Skeletal muscle tissue (tissue), 4 donors: ENCODE measurements around the gene INPP1. TPM values are rescaled to one million over a fixed set of nuclear protein-coding genes. Genes with fewer than 3 reads are reported as not detected.

Experiments
- H3K27ac ChIP-seq: one replicate; pipeline ENCODE4 v1.7.0; 2013; ENCODE audit warnings: mild to moderate bottlenecking, low read depth, low read length, inconsistent platforms
- H3K27me3 ChIP-seq, 3 donors: one replicate each; pipeline ENCODE4 v1.7.0; 2013; ENCODE audit warnings: low read length in 3 of 3; ENCODE audit not compliant: control insufficient read depth in 3 of 3, insufficient read depth in 3 of 3
- H3K36me3 ChIP-seq, 3 donors: one replicate each; pipeline ENCODE4 v1.7.0; 2013; ENCODE audit warnings: low read length in 3 of 3; ENCODE audit not compliant: control insufficient read depth in 3 of 3, insufficient read depth in 3 of 3
- H3K4me1 ChIP-seq, 3 donors: one replicate each; pipeline ENCODE4 v1.7.0; 2013; ENCODE audit warnings: low read length in 3 of 3, mild to moderate bottlenecking in 3 of 3; ENCODE audit not compliant: control insufficient read depth in 3 of 3, insufficient read depth in 3 of 3
- H3K4me3 ChIP-seq, 3 donors: one replicate each; pipeline ENCODE4 v1.7.0; 2013; ENCODE audit warnings: low read length in 3 of 3
- H3K9ac ChIP-seq, 3 donors: one replicate each; pipeline ENCODE4 v1.7.0; 2013; ENCODE audit warnings: low read length in 3 of 3, mild to moderate bottlenecking in 3 of 3, moderate library complexity in 2 of 3, low read depth in 1 of 3
- H3K9me3 ChIP-seq, 3 donors: one replicate each; pipeline ENCODE4 v1.7.0; 2013; ENCODE audit warnings: low read length in 3 of 3; ENCODE audit not compliant: control insufficient read depth in 3 of 3
- total RNA-seq: library from RNA; depleted of rRNA; stranded (reverse); fragments of >200 nt; gene quantifications from one replicate; pipeline ENCODE4 v1.2.3, GENCODE V29; 2014
- donor health status: Osteomylitis.

INPP1 gene
- total RNA-seq, 1 donor from 2014 or later: 8.4 TPM

GRCh38 chr2:190405995-190406394 is 62.6 kb downstream of the INPP1 start:
- no peaks in the 10 kb centered on the region for H3K36me3 ChIP-seq
- no peak overlapping the region for H3K27ac ChIP-seq
- H3K4me3 ChIP-seq: no peak overlapping the region

GRCh38 chr2:190406805-190407204 is 63.4 kb downstream of the INPP1 start:
- no peak overlapping the region for H3K27ac ChIP-seq
- peaks cover 8 to 12% (median 10%) of the 10 kb centered on the region in 3 donors for H3K4me1 ChIP-seq
- no peak overlapping the region for H3K9ac ChIP-seq
- no peaks in the 10 kb centered on the region for H3K27me3 ChIP-seq
- H3K36me3 ChIP-seq: no peaks in the 10 kb centered on the region
- no peak overlapping the region for H3K4me3 ChIP-seq
- no peaks in the 10 kb centered on the region for H3K9me3 ChIP-seq

More at GRCh38 chr2:190405995-190406394, 62.6 kb downstream of the INPP1 start:
- Histone ChIP-seq H3K4me1 (peaks cover 8 to 12% (median 10%) of the 10 kb centered on the region in 3 donors), H3K27me3 (no peaks in the 10 kb centered on the region), H3K9ac (no peak overlapping the region), H3K9me3 (no peaks in the 10 kb centered on the region)

GRCh38 chr2:190407246-190407661 is 63.9 kb downstream of the INPP1 start:
- Histone ChIP-seq H3K9me3 (no peaks in the 10 kb centered on the region), H3K4me3 (peak overlapping the region; percentile 59 to 69 (median 67))

GRCh38 chr2:190407662-190408537 is 64.5 kb downstream of the INPP1 start, which contains the start of gene MFSD6:
Gene MFSD6 (plus strand): TSS chr2:190408355. CDS start chr2:190436030, 27,675 bp downstream.
- Histone ChIP-seq H3K4me1 (peaks cover 8 to 12% (median 10%) of the 10 kb centered on the region in 3 donors), H3K9ac (peak within 1 kb of the TSS; percentile 73 to 75 (median 74)), H3K27ac (no peak within 1 kb of the TSS), H3K27me3 (no peaks in the 10 kb centered on the region), H3K9me3 (no peaks in the 10 kb centered on the region), H3K36me3 (no peaks in the 10 kb centered on the region), H3K4me3 (peak within 1 kb of the TSS; percentile 67 to 76 (median 69))

More at GRCh38 chr2:190407246-190407661, 63.9 kb downstream of the INPP1 start:
- Histone ChIP-seq H3K4me1 (peaks cover 8 to 12% (median 10%) of the 10 kb centered on the region in 3 donors), H3K9ac (peak overlapping the region in 2 of 3 donors; percentile 16 to 48), H3K27ac (no peak overlapping the region), H3K27me3 (no peaks in the 10 kb centered on the region), H3K36me3 (no peaks in the 10 kb centered on the region)

GRCh38 chr2:190408538-190409271 is 65.3 kb downstream of the INPP1 start:
- Histone ChIP-seq H3K4me1 (peaks cover 8 to 12% (median 10%) of the 10 kb centered on the region in 3 donors), H3K9ac (peak overlapping the region; percentile 73 to 75 (median 74)), H3K27ac (no peak overlapping the region)

GRCh38 chr2:190409616-190410015 is 66.2 kb downstream of the INPP1 start:
- no peak overlapping the region for H3K9ac ChIP-seq
- H3K27ac ChIP-seq: no peak overlapping the region
- H3K4me3 ChIP-seq: peak overlapping the region in 1 of 3 donors; percentile 76
- H3K9me3 ChIP-seq: no peaks in the 10 kb centered on the region
- H3K36me3 ChIP-seq: no peaks in the 10 kb centered on the region
- peaks cover 8 to 12% (median 10%) of the 10 kb centered on the region in 3 donors for H3K4me1 ChIP-seq
- no peaks in the 10 kb centered on the region for H3K27me3 ChIP-seq

More at GRCh38 chr2:190408538-190409271, 65.3 kb downstream of the INPP1 start:
- no peaks in the 10 kb centered on the region for H3K27me3 ChIP-seq
- H3K9me3 ChIP-seq: no peaks in the 10 kb centered on the region
- H3K36me3 ChIP-seq: no peaks in the 10 kb centered on the region
- H3K4me3 ChIP-seq: peak overlapping the region; percentile 67 to 76 (median 69)

GRCh38 chr2:190410166-190410565 is 66.8 kb downstream of the INPP1 start:
- H3K27me3 ChIP-seq: no peaks in the 10 kb centered on the region
- H3K36me3 ChIP-seq: no peaks in the 10 kb centered on the region
- no peaks in the 10 kb centered on the region for H3K9me3 ChIP-seq
- no peak overlapping the region for H3K4me3 ChIP-seq
- peaks cover 8 to 12% (median 10%) of the 10 kb centered on the region in 3 donors for H3K4me1 ChIP-seq
- H3K27ac ChIP-seq: no peak overlapping the region
- H3K9ac ChIP-seq: no peak overlapping the region

GRCh38 chr2:190412966-190413365 is 69.6 kb downstream of the INPP1 start:
- Histone ChIP-seq H3K9me3 (no peaks in the 10 kb centered on the region), H3K36me3 (no peaks in the 10 kb centered on the region), H3K27ac (no peak overlapping the region), H3K9ac (no peak overlapping the region), H3K4me1 (peaks cover 4 to 9% (median 4%) of the 10 kb centered on the region in 3 donors), H3K27me3 (no peaks in the 10 kb centered on the region), H3K4me3 (no peak overlapping the region)

- Histone ChIP-seq H3K4me1 (peaks cover 4 to 9% (median 4%) of the 10 kb centered on the region in 3 donors), H3K9ac (no peak overlapping the region), H3K36me3 (no peaks in the 10 kb centered on the region), H3K27me3 (no peaks in the 10 kb centered on the region), H3K9me3 (no peaks in the 10 kb centered on the region), H3K4me3 (no peak overlapping the region), H3K27ac (no peak overlapping the region)
These were observed 70.0 kb downstream of the INPP1 start for GRCh38 chr2:190413421-190413820.
